ENCODE measurements around the gene GCLC.

GRCh38 chr6:53573299-53573698, 28.4 kb upstream of the GCLC start:
- TF ChIP-seq CTCF (IDR thresholded peaks at IDR 0.05), result no peak
- TF ChIP-seq POLR2A (IDR thresholded peaks at IDR 0.05), result no peak
